GM23248 (cell line): ENCODE measurements around the gene FBXO47.

Source experiments
- EZH2 ChIP-seq: fragments of 200-600 bp; sonication (generic); IDR thresholded peaks from 2 replicates; pipeline ENCODE4 v1.6.1; 2018; ENCODE audit warnings: antibody characterized with exemption, mild to moderate bottlenecking; ENCODE audit not compliant: insufficient read depth, poor library complexity, severe bottlenecking
- EZH2phosphoT487 ChIP-seq: fragments of 200-600 bp; sonication (generic); IDR thresholded peaks from 2 replicates; pipeline ENCODE4 v1.6.1; 2018; ENCODE audit warnings: antibody characterized with exemption, moderate library complexity, mild to moderate bottlenecking, low read depth; ENCODE audit not compliant: insufficient read depth

- TF ChIP-seq EZH2phosphoT487 (no peak), EZH2 (no peak)
Measured at GRCh38 chr17:39008633-39009032, 41.4 kb upstream of the FBXO47 start.
